HL-60 (cell line): ENCODE measurements around the gene DCT.

Experiments
- DNase-seq, 2 experiments: peaks; one replicate each; pipeline ENCODE4 v3.0.0-alpha.2; 2010 to 2020; ENCODE audit warnings: low read depth in 1 of 2, low spot score in 1 of 2
- H3K27ac ChIP-seq: fragments of 250-450 bp; sonication (Bioruptor Pico); replicated peaks from 2 replicates; pipeline ENCODE4 v1.5.1; 2020; ENCODE audit warnings: mild to moderate bottlenecking, moderate library complexity
- H3K27me3 ChIP-seq: fragments of 250-450 bp; sonication (Bioruptor Pico); 2 replicates; pipeline ENCODE4 v1.5.1; 2021; ENCODE audit warnings: mild to moderate bottlenecking, moderate library complexity; ENCODE audit not compliant: insufficient read depth, poor library complexity, severe bottlenecking
- H3K4me3 ChIP-seq: replicated peaks from 2 replicates; pipeline ENCODE4 v1.5.1; 2011; ENCODE audit warnings: mild to moderate bottlenecking, control low read depth, low read length; ENCODE audit not compliant: insufficient read depth
- CTCF ChIP-seq: IDR thresholded peaks from one replicate; pipeline ENCODE4 v1.5.1; 2011; ENCODE audit warnings: low read length, control low read depth, inconsistent platforms; ENCODE audit not compliant: insufficient read depth
- GABPA ChIP-seq: IDR thresholded peaks from 2 replicates; pipeline ENCODE4 v1.6.1; 2012; ENCODE audit warnings: low read depth
- POLR2AphosphoS5 ChIP-seq: IDR thresholded peaks from 2 replicates; pipeline ENCODE4 v1.6.1; 2012; ENCODE audit warnings: low read depth
- REST ChIP-seq: IDR thresholded peaks from 2 replicates; pipeline ENCODE4 v1.6.1; 2012; ENCODE audit warnings: low read depth; ENCODE audit not compliant: insufficient replicate concordance
- SPI1 ChIP-seq: IDR thresholded peaks from 2 replicates; pipeline ENCODE4 v1.6.1; 2012; ENCODE audit warnings: low read depth, mild to moderate bottlenecking, borderline replicate concordance

Gene DCT

GRCh38 chr13:94413598-94413944, 65.9 kb downstream of the DCT start:
- no peak for DNase-seq
- TF ChIP-seq GABPA (no peak), CTCF (no peak), REST (no peak), POLR2AphosphoS5 (no peak), SPI1 (no peak)
- H3K4me3 ChIP-seq = no peak overlapping the region
- H3K27me3 ChIP-seq = peaks cover 6% of the 10 kb centered on the region
- H3K27ac ChIP-seq = no peak overlapping the region

- no peak for TF ChIP-seq GABPA
- no peak for TF ChIP-seq REST
- TF ChIP-seq CTCF = no peak
- TF ChIP-seq POLR2AphosphoS5 = no peak
- no peak for TF ChIP-seq SPI1
- no peak overlapping the region for H3K4me3 ChIP-seq
- H3K27me3 ChIP-seq = peaks cover 6% of the 10 kb centered on the region
- DNase-seq = no peak
- H3K27ac ChIP-seq = no peak overlapping the region
Measured at GRCh38 chr13:94412870-94413597, 66.4 kb downstream of the DCT start.

- Histone ChIP-seq H3K4me3 (no peak overlapping the region), H3K27ac (no peak overlapping the region), H3K27me3 (peaks cover 6% of the 10 kb centered on the region)
- DNase-seq = no peak
- TF ChIP-seq REST = no peak
- no peak for TF ChIP-seq POLR2AphosphoS5
- TF ChIP-seq GABPA = no peak
- TF ChIP-seq SPI1 = no peak
- TF ChIP-seq CTCF = no peak
Measured at GRCh38 chr13:94411747-94412146, 67.7 kb downstream of the DCT start.
